HG02759 (cell line): ENCODE measurements around the gene PRELID2.
"Not testable (repeated sequence)": the region's sequence is repeated elsewhere in the genome, so short reads cannot be mapped to it uniquely, and the experiment has no call there.

Experiments used
- ATAC-seq: cut with Tn5 transposase; IDR thresholded peaks from one replicate; pipeline ENCODE4 v1.9.1; 2021; ENCODE audit warnings: mild to moderate bottlenecking, moderate library complexity; ENCODE audit not compliant: unreplicated experiment

The PRELID2 gene

DNA sequence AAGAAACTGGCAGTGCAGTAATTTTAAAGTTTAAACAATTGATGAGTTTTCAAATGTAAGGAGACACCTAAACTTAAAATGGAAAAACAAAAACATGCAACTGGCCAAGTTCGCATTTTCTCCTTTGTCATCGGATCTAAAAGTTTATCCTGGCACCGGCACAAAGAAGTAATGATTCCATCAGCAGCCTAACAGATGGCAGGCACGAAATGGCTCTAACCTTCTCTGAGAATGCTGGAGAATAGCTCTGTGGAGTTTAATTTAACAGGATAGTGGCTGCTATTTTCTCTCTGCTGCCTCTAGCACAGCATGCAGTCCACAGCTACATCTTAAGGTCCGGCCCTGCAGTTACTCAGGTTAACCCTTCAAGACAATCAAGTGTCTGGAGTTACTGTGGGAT, 82.2 kb downstream of the PRELID2 start:
- no peak for ATAC-seq

DNA sequence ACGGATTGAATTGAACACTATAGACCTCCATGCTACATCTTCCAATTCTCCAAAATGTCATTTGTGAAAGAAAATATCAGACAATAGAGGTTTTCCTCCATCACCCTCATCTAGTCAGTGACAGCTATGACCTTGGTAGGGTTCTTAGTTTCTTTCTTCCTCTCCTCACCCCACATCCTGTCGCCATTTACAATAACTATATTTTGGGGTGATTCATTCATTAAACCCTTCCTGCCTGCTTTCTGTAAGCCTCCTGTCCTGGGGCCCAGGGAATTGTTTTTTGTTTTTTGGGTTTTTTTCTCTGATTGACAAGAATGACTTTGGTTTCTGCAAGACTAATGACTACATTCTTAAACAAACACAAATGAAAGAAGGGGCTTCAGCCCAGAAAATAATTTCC, 82.6 kb downstream of the PRELID2 start:
- no peak for ATAC-seq

- ATAC-seq: no peak
Measured at GRCh38 chr5:145750199-145750598, 84.9 kb downstream of the PRELID2 start.

DNA sequence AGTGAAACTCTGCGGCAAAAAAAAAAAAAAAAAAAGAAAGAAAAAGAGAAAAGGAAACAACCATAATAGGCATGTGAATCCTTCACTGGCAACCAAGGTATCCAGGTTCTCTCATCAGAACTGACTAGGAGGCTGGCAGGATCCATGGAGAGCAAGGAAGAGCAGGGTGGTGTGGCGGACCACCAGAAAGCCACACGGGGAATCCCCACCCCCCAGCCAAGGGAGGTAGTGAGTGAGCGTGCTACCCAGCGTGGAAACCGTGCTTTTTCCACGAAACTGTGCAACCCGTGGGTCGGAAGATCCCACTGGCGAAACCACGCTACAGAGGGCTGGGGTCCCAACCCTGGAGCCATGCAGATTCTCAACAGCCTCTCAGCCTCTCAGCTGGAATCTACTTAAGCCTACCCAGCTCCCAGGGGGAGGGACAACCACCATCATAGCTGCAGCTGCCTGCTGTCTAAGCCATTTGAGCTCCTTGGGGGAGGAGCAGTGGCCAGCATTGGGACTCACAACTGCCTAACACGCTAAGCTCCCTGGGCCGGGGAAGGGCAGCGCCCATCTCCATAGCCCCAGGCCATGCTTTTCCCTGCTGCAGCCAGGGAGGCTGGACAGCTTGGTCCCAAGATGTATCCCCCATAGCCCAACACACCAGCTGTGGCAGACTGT, 91.6 kb downstream of the PRELID2 start:
- ATAC-seq: no peak

DNA sequence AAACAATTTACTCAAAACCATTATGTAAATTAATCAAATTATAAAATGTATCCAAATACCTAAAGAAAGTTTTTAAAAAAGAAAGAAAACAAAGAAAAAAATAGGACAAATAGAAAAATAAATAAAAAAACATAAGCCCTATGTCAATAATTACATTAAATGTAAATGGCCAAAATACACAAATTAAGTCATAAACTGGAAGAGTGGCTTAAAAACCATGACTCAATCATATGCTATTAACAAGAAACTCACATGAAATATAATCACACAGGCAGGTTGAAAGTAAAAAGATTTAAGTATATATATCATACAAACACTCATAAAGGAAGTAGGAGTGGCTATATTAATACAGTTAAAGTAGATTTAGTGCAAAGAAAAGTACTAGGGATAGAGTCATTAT, 95.3 kb downstream of the PRELID2 start:
- ATAC-seq: no peak

DNA sequence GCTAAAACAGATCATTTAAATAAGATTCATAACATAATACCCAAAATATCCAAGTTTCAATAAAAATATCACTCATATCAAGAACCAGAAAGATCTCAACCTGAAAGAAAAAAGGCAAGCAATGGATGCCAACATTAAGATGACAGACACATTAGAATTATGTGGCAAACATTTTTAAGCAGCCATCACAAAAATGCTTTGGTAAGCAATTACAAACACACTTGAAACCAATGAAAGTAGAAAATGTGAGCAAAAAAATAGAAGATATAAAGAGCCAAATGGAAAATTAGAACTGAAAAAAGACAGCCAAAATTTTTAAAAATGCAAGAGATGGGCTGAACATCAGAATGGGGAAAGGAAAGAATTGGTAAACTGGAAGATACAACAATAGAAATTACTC, 96.9 kb downstream of the PRELID2 start:
- ATAC-seq: no peak

DNA sequence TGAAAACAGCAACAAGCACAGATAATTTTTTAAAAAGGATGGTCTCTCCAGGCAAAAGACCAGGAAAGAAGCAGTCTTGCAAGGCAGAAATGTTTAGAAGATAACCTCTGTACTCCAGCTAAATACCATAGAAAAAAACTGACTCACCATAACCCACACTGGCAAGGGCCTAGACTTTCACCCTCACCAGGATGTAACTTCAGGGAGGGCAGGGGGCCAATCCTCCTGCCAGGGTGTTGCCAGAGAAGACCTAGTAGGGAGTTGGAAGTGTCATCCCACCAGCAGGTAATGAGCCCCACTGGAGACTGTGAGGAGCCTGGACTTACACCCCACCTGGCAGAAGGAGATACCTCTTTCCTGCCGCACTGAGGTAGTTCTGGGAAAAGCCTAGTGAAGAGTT, 97.6 kb downstream of the PRELID2 start:
- ATAC-seq: no peak

GRCh38 chr5:145729956-145730355, 105.2 kb downstream of the PRELID2 start:
- not testable (repeated sequence) for ATAC-seq

DNA sequence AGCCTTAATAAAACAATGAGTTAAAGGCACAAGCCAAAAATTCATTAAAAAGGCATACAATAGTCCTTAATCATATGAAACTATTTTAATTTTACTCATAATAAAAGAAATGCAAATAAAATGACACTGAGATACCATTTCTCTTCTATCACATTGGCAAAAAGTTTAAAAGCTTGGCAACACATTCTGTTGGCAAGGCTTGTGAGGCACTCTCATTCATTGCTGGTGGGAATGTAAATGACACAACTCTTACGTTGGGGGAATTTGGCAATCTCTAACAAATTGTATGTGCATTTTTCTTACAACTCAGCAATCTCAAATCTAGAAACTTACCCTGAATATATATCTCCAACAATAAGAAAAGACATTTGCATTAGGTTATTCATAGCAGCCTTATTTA, 111.6 kb downstream of the PRELID2 start:
- ATAC-seq: no peak

DNA sequence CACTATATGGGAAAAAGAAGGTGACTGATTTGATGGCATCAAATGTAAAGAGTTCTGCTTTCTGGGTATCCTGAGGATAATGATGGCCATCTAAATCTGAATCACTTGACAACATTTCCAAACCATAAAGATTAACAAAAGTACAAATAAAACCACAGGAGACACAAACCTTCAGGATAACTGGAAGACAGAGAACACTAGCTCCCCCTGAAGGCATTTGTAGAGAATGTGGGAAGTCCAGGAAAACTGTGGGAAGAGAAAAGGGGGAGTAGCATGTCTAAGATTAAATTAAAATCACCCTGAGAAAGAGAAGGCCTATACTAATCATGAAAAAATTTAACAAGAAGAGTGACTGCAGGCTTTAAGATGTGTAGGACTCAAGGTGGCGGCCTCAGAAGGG, 116.2 kb downstream of the PRELID2 start:
- ATAC-seq: no peak

DNA sequence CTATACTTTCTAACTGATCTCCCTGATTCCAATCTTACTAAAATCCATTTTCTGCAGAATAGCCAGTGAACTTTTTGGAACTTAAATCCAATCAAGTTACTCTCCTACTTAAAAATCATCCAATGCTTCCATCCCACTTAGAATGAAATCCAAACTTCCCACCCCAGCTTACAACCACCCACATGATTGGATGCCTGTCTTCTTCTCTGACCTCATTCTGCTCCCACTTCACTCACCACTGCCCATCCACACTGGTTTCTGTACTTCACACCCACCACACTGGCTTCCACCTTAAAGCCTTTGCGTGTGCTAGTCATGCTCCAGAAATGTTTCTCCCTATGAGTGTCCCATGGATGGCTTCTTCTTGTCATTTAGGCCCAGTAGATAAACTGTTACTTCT, 119.7 kb downstream of the PRELID2 start:
- no peak for ATAC-seq

DNA sequence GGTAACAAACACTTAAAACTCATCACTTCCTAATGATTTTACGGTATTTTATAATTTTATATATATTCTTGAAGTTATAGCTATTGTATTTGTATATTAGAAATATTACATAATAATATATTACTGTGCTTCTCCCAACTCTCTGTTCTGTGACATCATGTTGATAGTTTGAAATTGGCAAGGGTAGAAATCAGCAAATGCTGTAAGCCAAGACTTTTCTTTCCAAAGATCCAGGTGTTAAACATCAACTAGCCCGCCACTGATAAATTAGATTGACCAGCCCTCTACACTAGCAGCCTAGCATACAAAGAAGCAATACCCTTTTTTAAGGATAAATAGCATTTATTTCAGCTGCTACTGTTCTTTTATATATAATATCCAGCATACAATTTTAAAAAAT, 122.9 kb downstream of the PRELID2 start:
- no peak for ATAC-seq

DNA sequence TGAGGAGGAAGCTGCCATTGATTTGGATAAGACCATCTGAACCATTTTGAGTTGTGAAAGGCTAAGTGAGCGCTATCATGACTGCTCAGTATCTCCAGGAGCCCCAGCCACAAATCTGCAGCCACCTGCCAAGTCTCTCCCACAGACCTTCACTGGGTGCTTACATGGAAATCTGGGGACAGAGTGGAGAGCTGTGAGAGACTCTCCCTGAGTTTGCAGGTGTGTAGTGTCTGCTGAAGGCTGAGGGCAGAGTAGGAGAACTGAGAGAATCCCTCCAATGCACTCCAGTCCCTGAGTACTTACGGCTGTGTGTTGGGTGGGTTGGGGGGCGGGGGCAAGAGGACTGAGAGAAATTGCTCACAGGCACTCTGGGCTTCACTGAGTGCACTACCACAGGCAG, 123.7 kb downstream of the PRELID2 start:
- ATAC-seq: no peak
